RWPE1 (cell line): Measurements from ENCODE around the gene RWDD4.

Experiments
- CTCF ChIA-PET: fragments of 350-600 bp; sonication (Branson Sonifier 250); formaldehyde crosslinking; extraction: SDS; loops from one replicate; lab custom pipeline; 2021; lab: Yijun Ruan, JAX
- POLR2A ChIA-PET: fragments of 400-600 bp; formaldehyde crosslinking; extraction: SDS; loops from one replicate; lab custom pipeline; 2020; ENCODE audit warnings: antibody characterized with exemption; ENCODE audit not compliant: low non-redundant PET; lab: Yijun Ruan, JAX
- DNase-seq: peaks from one replicate; pipeline ENCODE4 v3.0.0; 2012; ENCODE audit warnings: low spot score
- H3K27ac ChIP-seq: fragments of 450-650 bp; 2 replicates; pipeline ENCODE4 v1.5.1; 2017
- TF ChIP-seq, protein P1 (sequence below): fragments of 450-650 bp; conservative IDR thresholded peaks from 2 replicates; pipeline ENCODE4 v1.5.1; 2017; ENCODE audit warnings: low read depth, mild to moderate bottlenecking

The RWDD4 gene

DNA sequence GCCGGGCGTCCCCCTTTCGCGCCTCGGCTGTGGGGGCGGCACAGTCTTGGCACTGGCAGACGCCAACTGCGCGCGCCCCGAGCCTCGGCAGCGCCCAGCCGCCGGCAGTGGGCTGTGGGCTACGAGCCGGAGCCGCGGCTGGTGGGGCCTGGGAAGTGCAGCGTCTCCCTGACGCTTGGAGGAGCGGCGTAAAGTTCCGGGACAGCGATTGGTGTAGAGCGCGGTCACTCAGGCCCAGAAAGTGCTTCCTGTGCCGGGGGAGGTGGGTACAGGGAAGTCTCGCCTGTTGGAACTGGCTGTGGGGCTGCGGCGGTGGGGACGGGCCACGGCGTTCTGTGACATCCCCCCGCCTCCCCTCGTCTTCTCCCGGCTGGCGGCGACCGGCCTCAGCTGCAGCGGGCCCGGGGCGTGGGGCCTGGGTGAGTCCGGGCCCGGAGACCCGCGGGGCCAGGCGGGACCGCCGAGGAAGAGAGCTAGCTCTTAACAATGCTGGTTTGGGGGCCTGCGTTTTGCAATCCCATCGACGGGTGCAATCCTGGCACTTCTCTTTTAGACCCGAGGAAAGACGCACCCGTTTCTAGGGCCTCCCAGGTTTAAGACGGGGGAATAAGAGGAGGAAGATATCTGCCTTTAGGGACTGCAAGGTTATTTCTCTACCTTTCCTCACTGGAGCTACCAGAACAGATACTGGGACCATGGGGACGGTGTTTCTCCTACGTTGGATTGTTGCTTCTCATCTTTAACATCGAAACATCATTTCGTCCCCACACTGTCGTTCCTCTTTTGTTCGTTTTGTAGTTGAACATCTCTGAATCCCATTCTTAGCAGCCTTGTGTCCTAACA is at the start of gene RWDD4, which contains the start of gene TRAPPC11:
TSS of gene RWDD4 (minus strand) at position 157 of the 843 bp plus-strand sequence. CDS start 233 bp downstream, outside the sequence.
TSS of gene TRAPPC11 (plus strand) at position 265 of the 843 bp plus-strand sequence. CDS start 4,575 bp downstream, outside the sequence.
- peak within 1 kb of the TSS; percentile 85 for H3K27ac ChIP-seq
- TF ChIP-seq, protein P1, sequence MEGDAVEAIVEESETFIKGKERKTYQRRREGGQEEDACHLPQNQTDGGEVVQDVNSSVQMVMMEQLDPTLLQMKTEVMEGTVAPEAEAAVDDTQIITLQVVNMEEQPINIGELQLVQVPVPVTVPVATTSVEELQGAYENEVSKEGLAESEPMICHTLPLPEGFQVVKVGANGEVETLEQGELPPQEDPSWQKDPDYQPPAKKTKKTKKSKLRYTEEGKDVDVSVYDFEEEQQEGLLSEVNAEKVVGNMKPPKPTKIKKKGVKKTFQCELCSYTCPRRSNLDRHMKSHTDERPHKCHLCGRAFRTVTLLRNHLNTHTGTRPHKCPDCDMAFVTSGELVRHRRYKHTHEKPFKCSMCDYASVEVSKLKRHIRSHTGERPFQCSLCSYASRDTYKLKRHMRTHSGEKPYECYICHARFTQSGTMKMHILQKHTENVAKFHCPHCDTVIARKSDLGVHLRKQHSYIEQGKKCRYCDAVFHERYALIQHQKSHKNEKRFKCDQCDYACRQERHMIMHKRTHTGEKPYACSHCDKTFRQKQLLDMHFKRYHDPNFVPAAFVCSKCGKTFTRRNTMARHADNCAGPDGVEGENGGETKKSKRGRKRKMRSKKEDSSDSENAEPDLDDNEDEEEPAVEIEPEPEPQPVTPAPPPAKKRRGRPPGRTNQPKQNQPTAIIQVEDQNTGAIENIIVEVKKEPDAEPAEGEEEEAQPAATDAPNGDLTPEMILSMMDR, result peak; percentile 14; the same call in 1 of the 2 replicates
- peak; percentile 98 for DNase-seq
- ChIA-PET CTCF (interaction anchor here (0.6 kb wide), 1 partner anchor 393 kb away, joined by 3 read pairs; no protein-coding TSS in a partner anchor), POLR2A (no interaction called here)

DNA sequence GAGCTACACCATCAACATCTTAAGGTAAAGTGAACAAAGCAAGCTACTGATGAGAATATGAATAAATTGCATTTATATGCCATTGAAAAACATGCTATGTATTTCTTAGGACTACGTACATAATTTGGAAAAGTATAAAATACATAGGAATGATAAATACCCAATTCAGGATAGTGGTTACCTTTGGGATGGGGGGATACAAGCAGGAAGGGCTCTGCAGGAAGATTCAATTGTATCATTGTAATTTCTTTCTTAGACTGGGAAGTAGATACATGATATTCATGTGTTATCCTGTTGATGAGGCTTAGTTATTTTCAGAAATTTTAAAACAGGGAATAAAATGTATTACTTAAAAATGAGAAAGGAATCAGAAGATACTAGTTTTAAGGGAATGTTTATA is 43.5 kb upstream of the RWDD4 start:
- CTCF ChIA-PET, result interaction anchor here (0.7 kb wide), 1 partner anchor 38 kb away, joined by 5 read pairs; no protein-coding TSS in a partner anchor
- no peak for DNase-seq
- POLR2A ChIA-PET, result no interaction called here
- TF ChIP-seq, protein P1, result no peak
- H3K27ac ChIP-seq, result no peak overlapping the region

DNA sequence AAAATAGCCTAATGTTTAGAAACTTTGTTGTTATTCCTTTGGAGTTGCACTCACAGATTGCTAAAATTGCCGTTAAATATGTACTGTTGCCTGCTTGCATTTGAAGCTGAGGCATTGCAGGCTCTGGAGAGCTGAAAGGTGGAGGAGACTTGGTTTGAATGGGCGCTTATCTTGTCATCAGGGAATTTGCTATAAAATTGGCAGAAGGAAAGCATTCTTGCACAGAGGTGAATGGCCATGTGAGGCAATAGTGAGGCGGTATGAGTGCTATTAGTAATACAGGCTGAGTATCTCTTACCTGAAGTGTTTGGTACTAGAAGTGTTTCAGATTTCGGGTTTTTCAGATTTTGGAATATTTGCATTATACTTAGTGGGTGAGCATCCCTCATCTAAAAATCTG is 41.4 kb upstream of the RWDD4 start:
- H3K27ac ChIP-seq, result no peak overlapping the region
- CTCF ChIA-PET, result no interaction called here
- POLR2A ChIA-PET, result no interaction called here
- TF ChIP-seq, protein P1, result no peak
- no peak for DNase-seq

DNA sequence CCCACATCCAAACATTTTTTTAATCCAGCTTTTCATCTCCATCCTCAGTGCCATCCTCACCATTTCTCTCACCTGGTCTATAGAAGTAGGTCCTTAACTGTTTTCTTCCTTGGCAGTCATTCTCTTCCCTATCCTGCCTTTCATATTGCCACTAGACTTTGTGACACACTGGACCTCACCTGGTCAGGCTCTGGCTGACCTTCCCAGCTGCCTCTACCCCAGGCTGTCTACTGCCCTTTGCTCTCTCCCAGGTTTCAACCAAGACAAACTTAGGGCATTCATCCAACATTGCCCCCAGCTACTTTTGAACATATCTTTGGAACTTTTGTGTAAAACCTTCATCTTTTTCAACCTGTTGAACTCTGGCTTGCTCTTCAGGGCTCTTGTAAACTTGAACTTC is 39.9 kb upstream of the RWDD4 start:
- H3K27ac ChIP-seq, result no peak overlapping the region
- ChIA-PET CTCF (interaction anchor here (0.6 to 1.1 kb wide), 2 partner anchors 9 to 378 kb away, joined by 3 to 5 read pairs; no protein-coding TSS in a partner anchor), POLR2A (no interaction called here)
- no peak for DNase-seq
- TF ChIP-seq, protein P1, result no peak

DNA sequence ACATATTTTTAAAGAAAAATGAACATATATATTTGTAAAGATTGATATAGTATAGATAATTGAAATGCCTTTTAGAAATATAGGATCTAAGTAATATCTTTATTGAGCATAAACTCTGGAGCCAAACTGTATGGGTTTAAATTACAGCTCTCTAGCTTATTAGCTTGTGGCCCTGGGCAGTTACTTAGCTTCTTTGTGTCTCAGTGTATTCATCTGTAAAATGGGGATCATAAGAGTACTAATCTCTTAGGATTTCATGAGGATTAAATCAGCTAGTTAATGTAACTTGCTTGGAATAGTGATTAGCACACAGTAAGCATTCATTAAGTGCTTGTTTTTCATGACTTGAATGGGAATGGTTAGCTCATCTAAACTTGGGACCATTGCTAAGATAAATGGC is 32.9 kb upstream of the RWDD4 start:
- no peak for DNase-seq
- H3K27ac ChIP-seq, result no peak overlapping the region
- POLR2A ChIA-PET, result no interaction called here
- CTCF ChIA-PET, result no interaction called here
- TF ChIP-seq, protein P1, result no peak

DNA sequence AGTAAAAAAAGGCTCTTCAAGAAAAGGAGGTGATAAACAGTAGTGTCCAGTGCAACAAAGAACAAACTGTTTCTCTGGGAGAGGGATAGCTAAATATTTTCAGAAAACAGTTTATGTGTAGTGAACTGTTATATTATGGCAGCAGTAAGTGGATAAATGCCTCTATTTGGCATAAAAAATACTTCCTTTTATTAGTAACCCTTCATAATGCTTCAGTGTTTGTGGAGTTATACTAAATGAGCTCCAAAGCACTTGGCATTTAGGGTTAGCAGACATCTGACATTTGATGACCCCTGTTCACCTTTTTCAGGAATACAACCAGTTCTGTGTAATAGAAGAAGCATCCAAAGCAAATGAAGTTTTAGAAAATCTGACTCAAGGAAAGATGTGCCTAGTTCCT is 32.0 kb upstream of the RWDD4 start:
- H3K27ac ChIP-seq, result no peak overlapping the region
- TF ChIP-seq, protein P1, result no peak
- CTCF ChIA-PET, result no interaction called here
- POLR2A ChIA-PET, result no interaction called here
- DNase-seq, result no peak
